ENCODE measurements around the gene GET4. TPM values are rescaled to one million over a fixed set of nuclear protein-coding genes. Genes with fewer than 3 reads are reported as not detected.

The GET4 gene
- total RNA-seq, 4 donors from 2014 or later: 29.7 to 93.3 (median 56.8) TPM

DNA sequence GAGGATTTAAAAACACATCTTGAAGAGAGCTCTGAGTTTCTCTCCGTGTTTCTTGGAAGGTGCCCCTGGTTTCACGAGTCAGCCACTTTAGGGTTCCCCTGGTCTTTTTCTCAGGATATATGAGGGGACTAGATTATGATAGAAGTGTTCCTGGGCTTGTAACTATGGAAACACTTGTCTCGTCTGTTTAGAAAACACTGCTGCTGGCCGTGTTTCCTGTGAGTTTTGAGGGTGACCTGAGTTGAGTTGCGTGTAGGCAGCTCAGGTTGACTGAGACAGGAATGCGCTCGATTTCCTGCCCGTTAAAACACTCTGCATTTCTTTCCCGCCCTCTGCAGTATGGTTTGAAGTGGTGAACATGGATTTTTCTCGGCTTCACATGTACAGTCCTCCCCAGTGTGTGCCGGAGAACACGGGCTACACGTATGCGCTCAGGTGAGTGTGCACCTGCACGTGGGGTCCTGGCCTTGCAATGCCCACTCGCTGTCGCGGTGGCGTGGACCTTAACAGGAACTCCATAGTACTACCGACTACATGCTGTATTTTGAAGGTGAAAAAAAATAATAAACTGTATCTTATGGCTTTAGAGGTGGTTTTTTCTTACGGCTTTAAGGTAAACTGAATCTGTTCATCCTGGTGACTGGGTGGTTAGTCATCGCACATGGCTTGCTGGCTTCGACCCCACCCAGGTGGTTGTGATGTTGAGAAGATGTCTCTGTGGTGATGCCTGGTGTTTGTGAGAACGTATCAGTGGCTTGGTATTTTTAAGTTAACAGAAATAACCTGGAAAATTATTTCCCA lies 44.0 kb upstream of the GET4 start, which contains the start of gene SUN1:
Gene SUN1, plus strand, starts transcription at position 310 of the 801 bp plus-strand sequence. Its CDS starts 49 bp downstream, at position 359.
- TF ChIP-seq POLR2A (IDR thresholded peaks at IDR 0.05): no peak
- TF ChIP-seq, protein P1, sequence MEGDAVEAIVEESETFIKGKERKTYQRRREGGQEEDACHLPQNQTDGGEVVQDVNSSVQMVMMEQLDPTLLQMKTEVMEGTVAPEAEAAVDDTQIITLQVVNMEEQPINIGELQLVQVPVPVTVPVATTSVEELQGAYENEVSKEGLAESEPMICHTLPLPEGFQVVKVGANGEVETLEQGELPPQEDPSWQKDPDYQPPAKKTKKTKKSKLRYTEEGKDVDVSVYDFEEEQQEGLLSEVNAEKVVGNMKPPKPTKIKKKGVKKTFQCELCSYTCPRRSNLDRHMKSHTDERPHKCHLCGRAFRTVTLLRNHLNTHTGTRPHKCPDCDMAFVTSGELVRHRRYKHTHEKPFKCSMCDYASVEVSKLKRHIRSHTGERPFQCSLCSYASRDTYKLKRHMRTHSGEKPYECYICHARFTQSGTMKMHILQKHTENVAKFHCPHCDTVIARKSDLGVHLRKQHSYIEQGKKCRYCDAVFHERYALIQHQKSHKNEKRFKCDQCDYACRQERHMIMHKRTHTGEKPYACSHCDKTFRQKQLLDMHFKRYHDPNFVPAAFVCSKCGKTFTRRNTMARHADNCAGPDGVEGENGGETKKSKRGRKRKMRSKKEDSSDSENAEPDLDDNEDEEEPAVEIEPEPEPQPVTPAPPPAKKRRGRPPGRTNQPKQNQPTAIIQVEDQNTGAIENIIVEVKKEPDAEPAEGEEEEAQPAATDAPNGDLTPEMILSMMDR (IDR thresholded peaks at IDR 0.05): no peak
- peak within 1 kb of the TSS; percentile 44 to 85 (median 66) for H3K27ac ChIP-seq
- H3K27me3 ChIP-seq: no peaks in the 10 kb centered on the region
- H3K4me3 ChIP-seq: no peak within 1 kb of the TSS
- peaks cover 0 to 4% (median 0%) of the 10 kb centered on the region in 3 donors for H3K36me3 ChIP-seq
- DNase-seq: peak in 1 of 3 donors; percentile 28
- peaks cover 0 to 57% (median 10%) of the 10 kb centered on the region in 4 donors for H3K4me1 ChIP-seq
- H3K9me3 ChIP-seq: no peaks in the 10 kb centered on the region

DNA sequence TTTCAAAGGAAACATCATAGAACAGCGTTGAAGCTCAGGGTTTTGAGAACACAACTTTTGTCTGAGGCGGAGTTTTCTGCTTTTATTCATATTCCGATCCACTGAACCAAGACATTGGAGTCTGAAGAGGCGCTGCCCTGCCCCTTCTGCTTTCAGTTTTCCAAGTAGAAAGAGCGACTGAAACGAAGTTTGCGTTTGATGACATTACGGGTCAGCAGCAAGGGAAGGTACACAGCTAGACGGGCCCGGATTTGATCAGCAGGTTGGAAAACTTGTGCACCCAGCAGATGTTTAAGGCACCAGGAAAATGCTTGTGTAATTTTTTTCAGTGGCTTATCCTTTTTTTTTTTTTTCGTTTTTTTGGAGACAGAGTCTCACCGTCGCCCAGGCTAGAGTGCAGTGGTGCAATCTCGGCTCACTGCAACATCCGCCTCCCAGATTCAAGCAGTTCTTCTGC lies 43.4 kb upstream of the GET4 start:
- TF ChIP-seq, protein P1 (IDR thresholded peaks at IDR 0.05): no peak
- TF ChIP-seq POLR2A (IDR thresholded peaks at IDR 0.05): no peak
- Histone ChIP-seq H3K4me3 (no peak overlapping the region), H3K36me3 (peaks cover 0 to 4% (median 0%) of the 10 kb centered on the region in 3 donors), H3K27ac (peak overlapping the region; percentile 44 to 85 (median 66)), H3K9me3 (no peaks in the 10 kb centered on the region), H3K4me1 (peaks cover 0 to 57% (median 10%) of the 10 kb centered on the region in 4 donors), H3K27me3 (no peaks in the 10 kb centered on the region)
- no peak for DNase-seq

DNA sequence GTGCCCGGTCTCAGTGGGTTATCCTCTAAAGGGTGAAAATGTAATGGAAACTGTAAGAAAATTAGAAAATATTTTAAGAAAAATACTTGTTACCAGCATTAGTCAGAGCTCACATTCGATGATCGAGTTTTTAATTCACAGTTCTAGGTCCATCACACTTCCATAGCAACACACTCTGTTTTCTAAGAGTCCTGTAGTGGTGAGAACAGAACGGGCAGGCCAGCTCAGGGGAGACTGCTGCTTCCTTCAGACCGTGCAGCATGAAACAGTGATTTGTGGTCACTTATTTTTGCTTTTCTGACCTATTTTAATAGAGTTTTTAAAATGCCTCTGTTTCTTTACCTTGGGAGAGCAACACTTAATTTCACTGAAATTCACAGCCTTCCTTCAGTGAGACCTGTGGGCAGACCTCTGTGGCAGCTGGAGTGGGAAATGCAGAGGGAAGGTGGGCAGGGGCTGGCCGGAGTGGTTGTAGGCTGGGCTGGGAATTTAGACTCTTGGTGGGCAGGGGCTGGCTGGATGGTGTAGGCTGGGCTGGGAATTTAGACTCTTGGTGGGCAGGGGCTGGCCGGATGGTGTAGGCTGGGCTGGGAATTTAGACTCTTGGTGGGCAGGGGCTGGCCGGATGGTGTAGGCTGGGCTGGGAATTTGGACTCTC lies 42.6 kb upstream of the GET4 start:
- H3K36me3 ChIP-seq: peaks cover 0 to 5% (median 0%) of the 10 kb centered on the region in 3 donors
- H3K27ac ChIP-seq: peak overlapping the region in 2 of 4 donors; percentile 37 to 85
- H3K9me3 ChIP-seq: no peaks in the 10 kb centered on the region
- H3K4me3 ChIP-seq: no peak overlapping the region
- no peaks in the 10 kb centered on the region for H3K27me3 ChIP-seq
- no peak for TF ChIP-seq POLR2A (IDR thresholded peaks at IDR 0.05)
- TF ChIP-seq, protein P1 (IDR thresholded peaks at IDR 0.05): no peak
- peaks cover 0 to 57% (median 10%) of the 10 kb centered on the region in 4 donors for H3K4me1 ChIP-seq
- DNase-seq: no peak

DNA sequence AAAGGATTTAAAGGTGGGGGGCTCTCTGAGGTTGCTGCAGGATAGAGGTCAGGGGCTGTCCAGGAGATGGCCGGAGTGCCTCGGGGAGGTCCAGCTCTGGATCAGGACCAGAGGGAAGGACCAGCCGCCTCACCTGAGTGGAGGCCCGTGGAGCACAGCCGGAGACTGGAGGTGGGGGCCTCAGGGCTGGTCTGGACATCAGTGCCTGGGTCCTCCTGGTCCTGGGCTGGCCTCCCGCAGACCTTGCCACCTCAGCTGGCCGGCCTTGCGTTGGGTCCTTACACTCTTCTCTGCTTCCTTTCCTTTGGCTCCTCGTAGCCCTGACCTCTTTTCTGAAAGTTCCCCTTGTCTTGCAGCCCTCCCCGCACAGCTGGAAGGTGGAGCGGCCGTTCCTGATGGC lies 42.1 kb upstream of the GET4 start:
- H3K36me3 ChIP-seq: peaks cover 0 to 10% (median 0%) of the 10 kb centered on the region in 3 donors
- DNase-seq: no peak
- H3K27me3 ChIP-seq: no peaks in the 10 kb centered on the region
- H3K4me3 ChIP-seq: no peak overlapping the region
- H3K9me3 ChIP-seq: no peaks in the 10 kb centered on the region
- H3K4me1 ChIP-seq: peaks cover 0 to 55% (median 10%) of the 10 kb centered on the region in 4 donors
- TF ChIP-seq POLR2A (IDR thresholded peaks at IDR 0.05): no peak
- TF ChIP-seq, protein P1 (IDR thresholded peaks at IDR 0.05): no peak
- peak overlapping the region in 2 of 4 donors; percentile 37 to 85 for H3K27ac ChIP-seq

DNA sequence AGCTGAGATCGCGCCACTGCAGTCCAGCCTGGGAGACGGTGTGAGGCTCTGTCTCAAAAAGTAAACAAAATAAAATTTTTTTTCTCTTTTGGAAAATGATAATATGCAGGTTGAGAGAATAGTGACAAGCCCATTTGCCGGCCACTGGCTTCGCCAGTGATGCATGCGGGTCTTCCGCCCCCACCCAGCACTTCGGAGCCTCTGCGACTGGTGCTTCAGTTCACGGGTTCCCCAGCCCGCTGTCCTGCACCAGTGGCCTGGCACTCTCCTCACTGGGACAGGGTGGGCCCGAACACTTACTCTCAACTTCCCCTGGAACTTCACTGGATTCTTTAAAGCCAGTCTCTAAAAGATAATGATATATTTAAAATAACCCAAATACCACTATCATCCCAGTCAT lies 41.3 kb upstream of the GET4 start:
- TF ChIP-seq POLR2A (IDR thresholded peaks at IDR 0.05): no peak
- TF ChIP-seq, protein P1 (IDR thresholded peaks at IDR 0.05): no peak
- DNase-seq: no peak
- Histone ChIP-seq H3K36me3 (peaks cover 0 to 16% (median 0%) of the 10 kb centered on the region in 3 donors), H3K4me3 (no peak overlapping the region), H3K9me3 (no peaks in the 10 kb centered on the region), H3K27ac (peak overlapping the region in 1 of 4 donors; percentile 85), H3K4me1 (peaks cover 0 to 47% (median 10%) of the 10 kb centered on the region in 4 donors), H3K27me3 (no peaks in the 10 kb centered on the region)
